ENCODE results near the gene PHGDH. TPM values are rescaled to one million over a fixed set of nuclear protein-coding genes. Genes with fewer than 3 reads are reported as not detected.
"Not testable (repeated sequence)": the region's sequence is repeated elsewhere in the genome, so short reads cannot be mapped to it uniquely, and the experiment has no call there.

The PHGDH gene
- total and polyA plus RNA-seq, 2 experiments from 2014 or later = 86.9 to 89.8 TPM

DNA sequence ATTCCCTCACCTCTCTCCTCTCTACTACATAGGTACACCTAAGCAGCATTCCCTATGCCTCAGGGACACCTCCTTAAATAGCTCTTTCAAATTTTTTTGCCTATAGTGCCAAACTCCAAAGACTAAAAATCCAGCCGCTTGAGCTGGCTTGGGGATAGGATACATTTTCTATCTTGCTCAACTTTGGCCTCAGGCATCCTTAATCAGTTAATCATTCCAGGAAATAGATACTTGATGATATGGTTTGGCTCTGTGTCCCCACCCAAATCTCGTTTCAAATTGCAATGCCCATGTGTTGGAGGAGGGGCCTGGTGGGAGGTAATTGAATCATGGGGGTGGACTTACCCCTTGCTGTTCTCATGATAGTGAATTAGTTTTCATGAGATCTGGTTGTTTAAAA, 11.4 kb upstream of the PHGDH start:
- TF ChIP-seq, protein P1, sequence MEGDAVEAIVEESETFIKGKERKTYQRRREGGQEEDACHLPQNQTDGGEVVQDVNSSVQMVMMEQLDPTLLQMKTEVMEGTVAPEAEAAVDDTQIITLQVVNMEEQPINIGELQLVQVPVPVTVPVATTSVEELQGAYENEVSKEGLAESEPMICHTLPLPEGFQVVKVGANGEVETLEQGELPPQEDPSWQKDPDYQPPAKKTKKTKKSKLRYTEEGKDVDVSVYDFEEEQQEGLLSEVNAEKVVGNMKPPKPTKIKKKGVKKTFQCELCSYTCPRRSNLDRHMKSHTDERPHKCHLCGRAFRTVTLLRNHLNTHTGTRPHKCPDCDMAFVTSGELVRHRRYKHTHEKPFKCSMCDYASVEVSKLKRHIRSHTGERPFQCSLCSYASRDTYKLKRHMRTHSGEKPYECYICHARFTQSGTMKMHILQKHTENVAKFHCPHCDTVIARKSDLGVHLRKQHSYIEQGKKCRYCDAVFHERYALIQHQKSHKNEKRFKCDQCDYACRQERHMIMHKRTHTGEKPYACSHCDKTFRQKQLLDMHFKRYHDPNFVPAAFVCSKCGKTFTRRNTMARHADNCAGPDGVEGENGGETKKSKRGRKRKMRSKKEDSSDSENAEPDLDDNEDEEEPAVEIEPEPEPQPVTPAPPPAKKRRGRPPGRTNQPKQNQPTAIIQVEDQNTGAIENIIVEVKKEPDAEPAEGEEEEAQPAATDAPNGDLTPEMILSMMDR (IDR thresholded peaks at IDR 0.05; ENCODE audit: low read depth, low read length) = no peak
- Histone ChIP-seq H3K4me3 (no peak overlapping the region), H3K36me3 (no peaks in the 10 kb centered on the region), H3K27ac (no peak overlapping the region), H3K4me1 (ENCODE audit: low read depth) (no peaks in the 10 kb centered on the region), H3K27me3 (no peaks in the 10 kb centered on the region), H3K9me3 (ENCODE audit: low read depth) (no peaks in the 10 kb centered on the region)
- DNase-seq (ENCODE audit: low read depth in 1 of 2, low spot score in 1 of 2) = no peak

DNA sequence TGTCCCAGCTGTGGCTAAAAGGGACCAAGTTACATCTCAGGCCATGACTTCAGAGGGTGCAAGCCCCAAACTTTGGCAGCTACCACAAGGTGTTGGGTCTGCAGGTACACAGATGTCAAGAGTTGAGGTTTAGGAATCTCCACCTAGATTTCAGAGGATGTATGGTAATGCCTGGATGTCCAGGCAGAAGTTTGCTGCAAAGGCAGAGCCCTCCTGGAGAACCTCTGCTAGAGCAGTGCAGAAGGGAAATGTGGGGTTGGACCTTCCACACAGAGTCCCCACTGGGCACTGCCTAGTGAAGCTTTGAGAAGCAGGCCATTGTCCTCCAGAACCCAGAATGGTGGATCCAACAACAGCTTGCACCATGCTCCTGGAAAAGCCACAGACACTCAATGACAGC, 10.1 kb upstream of the PHGDH start:
- no peaks in the 10 kb centered on the region for H3K36me3 ChIP-seq
- TF ChIP-seq, protein P1 (IDR thresholded peaks at IDR 0.05; ENCODE audit: low read depth, low read length) = no peak
- no peaks in the 10 kb centered on the region for H3K4me1 ChIP-seq (ENCODE audit: low read depth)
- no peaks in the 10 kb centered on the region for H3K9me3 ChIP-seq (ENCODE audit: low read depth)
- no peaks in the 10 kb centered on the region for H3K27me3 ChIP-seq
- no peak overlapping the region for H3K27ac ChIP-seq
- H3K4me3 ChIP-seq = no peak overlapping the region
- DNase-seq (ENCODE audit: low read depth in 1 of 2, low spot score in 1 of 2) = no peak

DNA sequence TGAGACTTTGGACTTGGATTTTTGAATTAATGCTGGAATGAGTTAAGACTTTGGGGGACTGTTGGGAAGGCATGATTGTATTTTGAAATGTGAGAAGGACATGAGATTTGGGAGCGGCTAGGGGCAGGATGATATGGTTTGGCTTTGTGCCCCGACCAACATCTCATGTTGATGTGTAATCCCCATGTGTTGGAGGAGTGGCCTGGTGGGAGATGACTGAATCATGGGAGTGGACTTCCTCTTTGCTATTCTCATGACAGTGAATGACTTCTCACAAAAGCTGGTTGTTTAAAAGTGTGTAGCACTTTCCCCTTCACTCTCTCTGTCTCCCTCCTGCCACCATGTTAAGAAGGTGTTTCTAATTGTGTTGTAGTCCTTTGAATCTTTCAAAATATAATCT, 9.3 kb upstream of the PHGDH start:
- TF ChIP-seq, protein P1 (IDR thresholded peaks at IDR 0.05; ENCODE audit: low read depth, low read length) = no peak
- no peaks in the 10 kb centered on the region for H3K9me3 ChIP-seq (ENCODE audit: low read depth)
- H3K4me3 ChIP-seq = no peak overlapping the region
- H3K27ac ChIP-seq = no peak overlapping the region
- H3K4me1 ChIP-seq (ENCODE audit: low read depth) = no peaks in the 10 kb centered on the region
- H3K27me3 ChIP-seq = no peaks in the 10 kb centered on the region
- peak in 1 of 2 donors; percentile 66 for DNase-seq (ENCODE audit: low read depth in 1 of 2, low spot score in 1 of 2)
- H3K36me3 ChIP-seq = no peaks in the 10 kb centered on the region

DNA sequence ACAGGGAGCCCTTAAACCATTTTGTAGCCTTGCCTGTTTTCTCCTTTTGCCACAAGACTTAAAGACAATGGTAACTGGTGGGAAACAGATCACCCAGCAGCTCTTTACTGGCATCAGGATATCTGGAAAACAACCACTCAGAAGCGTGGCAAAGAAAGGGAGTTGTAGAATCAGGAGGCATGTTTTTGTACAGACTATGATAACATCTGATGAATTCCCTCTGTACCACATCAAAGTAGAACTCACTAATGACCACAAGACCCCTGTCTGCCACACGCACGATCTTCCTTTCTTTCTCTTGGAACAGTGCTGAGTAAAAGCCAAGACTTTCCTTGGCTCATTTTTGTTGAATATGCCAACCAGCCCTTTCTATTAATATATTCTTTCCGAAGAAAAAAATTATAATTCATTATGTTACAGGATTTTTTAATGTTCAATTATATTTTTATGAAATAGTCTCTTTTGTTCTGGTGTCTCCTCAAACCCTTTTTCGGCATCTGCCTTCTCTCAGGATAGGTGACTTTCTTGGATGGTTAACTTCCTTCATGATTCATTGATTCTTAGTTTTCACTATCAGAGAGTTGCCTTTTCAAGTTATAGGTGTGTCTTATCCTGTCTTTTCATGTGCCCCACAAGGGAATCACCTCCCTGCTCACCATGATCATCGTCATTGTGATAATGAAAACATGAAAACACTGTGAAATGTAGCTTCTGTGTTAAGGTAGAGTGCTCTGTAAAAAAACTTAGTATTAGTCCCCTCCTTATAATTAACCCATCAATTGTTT, 7.9 kb upstream of the PHGDH start:
- H3K36me3 ChIP-seq = no peaks in the 10 kb centered on the region
- TF ChIP-seq, protein P1 (IDR thresholded peaks at IDR 0.05; ENCODE audit: low read depth, low read length) = no peak
- H3K9me3 ChIP-seq (ENCODE audit: low read depth) = no peaks in the 10 kb centered on the region
- no peaks in the 10 kb centered on the region for H3K4me1 ChIP-seq (ENCODE audit: low read depth)
- no peak overlapping the region for H3K27ac ChIP-seq
- H3K27me3 ChIP-seq = no peaks in the 10 kb centered on the region
- no peak for DNase-seq (ENCODE audit: low read depth in 1 of 2, low spot score in 1 of 2)
- H3K4me3 ChIP-seq = no peak overlapping the region

DNA sequence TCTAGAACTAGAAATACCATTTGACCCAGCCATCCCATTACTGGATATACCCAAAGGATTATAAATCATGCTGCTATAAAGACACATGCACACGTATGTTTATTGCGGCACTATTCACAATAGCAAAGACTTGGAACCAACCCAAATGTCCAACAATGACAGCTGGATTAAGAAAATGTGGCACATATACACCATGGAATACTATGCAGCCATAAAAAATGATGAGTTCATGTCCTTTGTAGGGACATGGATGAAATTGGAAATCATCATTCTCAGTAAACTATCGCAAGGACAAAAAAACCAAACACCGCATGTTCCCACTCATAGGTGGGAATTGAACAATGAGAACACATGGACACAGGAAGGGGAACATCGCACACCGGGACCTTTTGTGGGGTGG, 5.1 kb upstream of the PHGDH start:
- H3K27ac ChIP-seq; H3K4me3 ChIP-seq; H3K9me3 ChIP-seq (ENCODE audit: low read depth); H3K36me3 ChIP-seq; H3K4me1 ChIP-seq (ENCODE audit: low read depth); DNase-seq (ENCODE audit: low read depth in 1 of 2, low spot score in 1 of 2); H3K27me3 ChIP-seq: not testable (repeated sequence)

DNA sequence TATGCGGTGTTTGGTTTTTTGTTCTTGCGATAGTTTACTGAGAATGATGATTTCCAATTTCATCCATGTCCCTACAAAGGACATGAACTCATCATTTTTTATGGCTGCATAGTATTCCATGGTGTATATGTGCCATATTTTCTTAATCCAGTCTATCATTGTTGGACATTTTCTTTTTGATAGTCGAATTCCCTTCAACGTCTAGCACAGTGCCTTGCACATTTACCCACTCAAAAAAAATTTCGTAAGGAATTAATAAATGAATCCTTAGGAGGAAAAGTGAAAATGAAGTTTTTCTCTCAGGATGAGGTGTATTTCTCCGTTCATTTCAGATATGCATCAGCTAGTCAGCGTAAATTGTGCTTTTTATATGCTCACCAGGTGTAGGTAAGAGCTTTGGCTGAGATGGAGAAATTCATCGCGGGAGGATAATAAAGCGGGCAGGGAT, 354 bp upstream of the PHGDH start:
- not testable (repeated sequence) for H3K36me3 ChIP-seq; H3K27ac ChIP-seq; DNase-seq (ENCODE audit: low read depth in 1 of 2, low spot score in 1 of 2); H3K27me3 ChIP-seq; H3K9me3 ChIP-seq (ENCODE audit: low read depth)
- Histone ChIP-seq H3K4me1 (ENCODE audit: low read depth) (peaks cover 14% of the 10 kb centered on the region), H3K4me3 (peak overlapping the region; percentile 38)
